Measurements from ENCODE around the gene C6orf58. TPM values are rescaled to one million over a fixed set of nuclear protein-coding genes. Genes with fewer than 3 reads are reported as not detected.

C6orf58 gene
- total RNA-seq, 1 donor, result under 0.01 TPM

GRCh38 chr6:127606131-127606562, 29.2 kb downstream of the C6orf58 start:
- H3K4me1 ChIP-seq (ENCODE audit: insufficient read depth, low read length), result no peaks in the 10 kb centered on the region
- no peak overlapping the region for H2AFZ ChIP-seq (ENCODE audit: low read length)
- peak; percentile 43 for TF ChIP-seq CTCF (IDR thresholded peaks at IDR 0.05; ENCODE audit: extremely low read depth, low read depth, low read length)
- no peaks in the 10 kb centered on the region for H3K79me2 ChIP-seq (ENCODE audit: insufficient read depth, low read length)
- no peaks in the 10 kb centered on the region for H3K36me3 ChIP-seq (ENCODE audit: insufficient read depth, low read length)
- H3K4me2 ChIP-seq (ENCODE audit: insufficient read depth, low read length), result no peak overlapping the region
- H3K27ac ChIP-seq (ENCODE audit: low read depth, low read length), result no peak overlapping the region
- H3K4me3 ChIP-seq (ENCODE audit: insufficient read depth, low read length), result no peak overlapping the region
- H4K20me1 ChIP-seq (ENCODE audit: insufficient read depth, low read length), result no peaks in the 10 kb centered on the region
- no peaks in the 10 kb centered on the region for H3K27me3 ChIP-seq (ENCODE audit: insufficient read depth, low read length)
- no peaks in the 10 kb centered on the region for H3K9me3 ChIP-seq (ENCODE audit: low read depth, low read length)
- no peak for DNase-seq (ENCODE audit: insufficient read length, low spot score, missing footprints)

- H3K79me2 ChIP-seq (ENCODE audit: insufficient read depth, low read length), result no peaks in the 10 kb centered on the region
- H3K36me3 ChIP-seq (ENCODE audit: insufficient read depth, low read length), result no peaks in the 10 kb centered on the region
- H3K4me2 ChIP-seq (ENCODE audit: insufficient read depth, low read length), result no peak overlapping the region
- no peaks in the 10 kb centered on the region for H3K9me3 ChIP-seq (ENCODE audit: low read depth, low read length)
- peaks cover 4% of the 10 kb centered on the region for H3K27me3 ChIP-seq (ENCODE audit: insufficient read depth, low read length)
- H3K27ac ChIP-seq (ENCODE audit: low read depth, low read length), result no peak overlapping the region
- no peaks in the 10 kb centered on the region for H3K4me1 ChIP-seq (ENCODE audit: insufficient read depth, low read length)
- DNase-seq (ENCODE audit: insufficient read length, low spot score, missing footprints), result no peak
- H4K20me1 ChIP-seq (ENCODE audit: insufficient read depth, low read length), result no peaks in the 10 kb centered on the region
- H3K4me3 ChIP-seq (ENCODE audit: insufficient read depth, low read length), result no peak overlapping the region
- no peak for TF ChIP-seq CTCF (IDR thresholded peaks at IDR 0.05; ENCODE audit: extremely low read depth, low read depth, low read length)
- no peak overlapping the region for H2AFZ ChIP-seq (ENCODE audit: low read length)
Measured at GRCh38 chr6:127608554-127609270, 31.7 kb downstream of the C6orf58 start.

GRCh38 chr6:127618729-127619128, 41.8 kb downstream of the C6orf58 start:
- H3K4me2 ChIP-seq (ENCODE audit: insufficient read depth, low read length), result no peak overlapping the region
- no peak overlapping the region for H3K4me3 ChIP-seq (ENCODE audit: insufficient read depth, low read length)
- H3K27ac ChIP-seq (ENCODE audit: low read depth, low read length), result no peak overlapping the region
- no peaks in the 10 kb centered on the region for H3K9me3 ChIP-seq (ENCODE audit: low read depth, low read length)
- H3K27me3 ChIP-seq (ENCODE audit: insufficient read depth, low read length), result no peaks in the 10 kb centered on the region
- H3K4me1 ChIP-seq (ENCODE audit: insufficient read depth, low read length), result no peaks in the 10 kb centered on the region
- H3K79me2 ChIP-seq (ENCODE audit: insufficient read depth, low read length), result no peaks in the 10 kb centered on the region
- no peaks in the 10 kb centered on the region for H3K36me3 ChIP-seq (ENCODE audit: insufficient read depth, low read length)
- TF ChIP-seq CTCF (IDR thresholded peaks at IDR 0.05; ENCODE audit: extremely low read depth, low read depth, low read length), result no peak
- no peaks in the 10 kb centered on the region for H4K20me1 ChIP-seq (ENCODE audit: insufficient read depth, low read length)
- no peak for DNase-seq (ENCODE audit: insufficient read length, low spot score, missing footprints)
- H2AFZ ChIP-seq (ENCODE audit: low read length), result no peak overlapping the region

GRCh38 chr6:127630800-127631199, 53.8 kb downstream of the C6orf58 start:
- Histone ChIP-seq H3K4me2 (ENCODE audit: insufficient read depth, low read length) (no peak overlapping the region), H2AFZ (ENCODE audit: low read length) (no peak overlapping the region), H3K4me3 (ENCODE audit: insufficient read depth, low read length) (no peak overlapping the region), H3K4me1 (ENCODE audit: insufficient read depth, low read length) (no peaks in the 10 kb centered on the region), H3K9me3 (ENCODE audit: low read depth, low read length) (no peaks in the 10 kb centered on the region), H4K20me1 (ENCODE audit: insufficient read depth, low read length) (no peaks in the 10 kb centered on the region), H3K79me2 (ENCODE audit: insufficient read depth, low read length) (no peaks in the 10 kb centered on the region), H3K27ac (ENCODE audit: low read depth, low read length) (no peak overlapping the region), H3K27me3 (ENCODE audit: insufficient read depth, low read length) (no peaks in the 10 kb centered on the region), H3K36me3 (ENCODE audit: insufficient read depth, low read length) (no peaks in the 10 kb centered on the region)
- TF ChIP-seq CTCF (IDR thresholded peaks at IDR 0.05; ENCODE audit: extremely low read depth, low read depth, low read length), result no peak
- DNase-seq (ENCODE audit: insufficient read length, low spot score, missing footprints), result no peak
